Stimulated activated CD8-positive, alpha-beta memory T cell treated with anti-CD3 and anti-CD28 coated beads, Interleukin-12 subunit alpha, Interleukin-12 subunit beta, amount 100 ng/mL, for 24 hours (primary cell): ENCODE data around the gene CCDC83.

Experiments used
- DNase-seq: peaks from one replicate; pipeline ENCODE4 v3.0.0-alpha.2; 2020; ENCODE audit errors: extremely low read depth

The CCDC83 gene

DNA sequence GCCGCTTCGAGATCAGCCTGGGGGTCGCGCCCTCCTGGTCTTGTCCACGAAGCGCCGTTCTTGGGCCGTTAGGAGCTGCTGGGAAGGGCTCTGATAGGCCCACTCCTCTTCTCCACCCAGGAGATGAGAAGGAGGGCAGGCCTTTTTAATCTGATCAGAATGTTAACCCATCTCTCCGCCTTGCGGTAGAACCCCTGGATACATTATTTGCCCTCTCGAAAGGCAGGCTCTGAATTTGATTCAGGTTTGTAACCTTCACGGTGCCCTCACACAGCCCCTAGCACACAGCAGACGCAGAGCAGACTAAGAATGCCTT, at the start of gene CCDC83:
TSS of gene CCDC83 (plus strand) at position 43 of the 316 bp plus-strand sequence. CDS start 9,741 bp downstream, outside the sequence.
- no peak for DNase-seq

DNA sequence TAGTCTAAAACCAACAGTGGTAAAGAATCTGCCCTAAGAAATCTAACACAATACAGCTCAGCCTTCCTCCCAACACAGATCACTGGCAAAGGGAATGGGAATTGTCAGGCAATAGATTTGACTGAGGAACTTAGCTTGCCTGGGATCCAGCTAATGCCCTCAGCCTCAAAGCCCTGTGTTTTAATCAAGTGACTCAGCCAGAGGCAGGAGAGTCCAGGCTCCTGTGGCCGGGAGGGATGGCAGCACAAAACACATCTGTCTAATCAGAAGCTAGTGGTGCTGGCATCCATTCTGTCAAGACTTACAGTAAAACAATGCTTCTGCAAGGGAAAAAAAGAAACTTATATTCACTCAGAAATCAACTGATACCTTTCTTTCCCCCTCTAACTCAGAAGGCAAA, 49.8 kb upstream of the CCDC83 start:
- DNase-seq: no peak

DNA sequence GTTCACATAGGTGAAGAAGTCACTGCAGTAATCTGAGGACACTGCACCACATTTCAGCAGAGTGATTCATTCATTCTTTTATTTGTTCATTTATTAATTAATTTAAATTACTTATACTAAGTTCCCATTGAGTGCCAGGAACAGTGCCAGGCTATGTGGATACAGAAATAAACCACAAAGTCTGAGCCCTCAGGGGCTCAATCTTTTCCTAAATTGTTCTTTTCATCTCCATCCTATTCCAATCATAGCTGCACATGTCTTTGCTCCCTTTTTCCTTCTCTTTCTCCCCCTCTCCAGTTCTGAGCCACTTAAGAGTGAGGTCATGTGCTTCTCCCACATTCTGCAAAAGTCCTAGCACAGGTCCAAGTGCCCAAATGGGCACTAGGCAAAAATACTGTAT, 49.2 kb upstream of the CCDC83 start:
- no peak for DNase-seq

DNA sequence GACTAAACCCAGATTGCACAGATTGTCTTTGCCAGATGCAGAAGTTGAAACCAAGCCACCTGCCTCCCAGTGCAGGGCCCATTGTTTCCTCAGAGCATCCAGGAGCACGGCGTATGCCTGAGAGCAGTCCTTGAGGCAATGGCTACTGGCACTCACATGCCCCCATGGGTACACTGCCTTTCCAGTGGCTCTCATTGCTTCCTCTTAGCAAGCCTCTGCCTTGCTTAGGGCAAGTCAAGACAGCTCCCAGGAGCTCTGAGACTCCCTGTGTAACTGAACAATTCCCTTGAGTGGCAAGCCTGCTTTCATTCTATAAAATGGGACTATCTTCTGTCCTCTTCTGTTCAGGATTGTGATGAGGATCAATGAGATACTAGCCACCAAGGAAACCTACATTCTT, 48.3 kb upstream of the CCDC83 start:
- DNase-seq: no peak

DNA sequence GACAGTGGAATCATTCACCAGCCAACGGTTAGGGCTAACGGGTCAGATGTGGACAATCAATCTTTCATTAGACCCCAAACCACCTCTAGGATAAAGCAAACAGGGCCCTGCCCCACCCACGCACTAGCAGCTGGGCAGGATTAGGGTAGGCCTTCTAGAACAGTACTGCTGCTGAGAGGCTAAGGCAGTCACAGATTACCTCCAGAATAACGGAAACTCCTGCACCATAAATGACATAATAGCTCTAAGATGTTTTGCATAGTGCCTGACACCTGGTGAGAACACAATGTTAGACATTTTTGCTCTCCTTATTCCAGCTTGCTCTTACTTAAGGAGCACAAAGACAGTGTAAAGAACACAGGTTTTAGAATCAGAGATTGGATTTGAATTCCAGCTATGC, 46.0 kb upstream of the CCDC83 start:
- DNase-seq: no peak

DNA sequence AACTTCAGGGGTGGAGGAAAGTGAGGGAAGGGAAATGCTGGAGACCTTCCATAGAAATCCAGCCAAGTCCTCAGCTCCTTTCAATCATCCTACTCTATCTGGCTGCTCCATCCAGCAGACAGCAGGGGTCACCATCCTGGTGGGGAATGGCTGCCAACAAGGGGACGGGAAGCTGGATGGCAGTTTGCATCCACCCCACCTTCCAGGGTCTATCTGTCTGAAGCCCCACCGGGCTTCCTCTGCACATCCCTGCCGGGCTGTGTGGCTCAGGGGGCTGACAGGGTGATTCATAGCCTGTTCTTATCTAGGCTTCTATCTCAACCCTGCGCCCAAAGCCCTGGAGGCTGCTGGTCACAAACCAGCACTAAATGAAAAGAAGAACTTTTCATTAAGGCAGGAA, 45.3 kb upstream of the CCDC83 start:
- DNase-seq: no peak

DNA sequence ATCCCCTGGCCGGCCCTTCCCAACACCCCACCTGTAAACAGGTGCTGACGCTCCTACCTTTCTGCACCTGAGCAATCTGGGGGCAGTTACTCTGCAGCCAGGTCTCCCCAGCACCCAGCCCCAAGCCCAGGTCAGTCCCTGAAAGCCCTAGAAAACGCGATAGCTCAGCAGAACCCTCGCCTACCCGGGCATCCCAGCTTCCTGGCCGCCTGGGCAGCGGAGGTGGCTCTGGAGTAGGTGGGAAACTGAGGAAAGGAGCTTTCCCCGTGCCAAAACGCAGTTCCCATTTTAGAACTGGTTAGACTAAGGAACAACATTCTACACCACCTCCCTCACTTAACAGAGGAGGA, 44.7 kb upstream of the CCDC83 start:
- DNase-seq: no peak

DNA sequence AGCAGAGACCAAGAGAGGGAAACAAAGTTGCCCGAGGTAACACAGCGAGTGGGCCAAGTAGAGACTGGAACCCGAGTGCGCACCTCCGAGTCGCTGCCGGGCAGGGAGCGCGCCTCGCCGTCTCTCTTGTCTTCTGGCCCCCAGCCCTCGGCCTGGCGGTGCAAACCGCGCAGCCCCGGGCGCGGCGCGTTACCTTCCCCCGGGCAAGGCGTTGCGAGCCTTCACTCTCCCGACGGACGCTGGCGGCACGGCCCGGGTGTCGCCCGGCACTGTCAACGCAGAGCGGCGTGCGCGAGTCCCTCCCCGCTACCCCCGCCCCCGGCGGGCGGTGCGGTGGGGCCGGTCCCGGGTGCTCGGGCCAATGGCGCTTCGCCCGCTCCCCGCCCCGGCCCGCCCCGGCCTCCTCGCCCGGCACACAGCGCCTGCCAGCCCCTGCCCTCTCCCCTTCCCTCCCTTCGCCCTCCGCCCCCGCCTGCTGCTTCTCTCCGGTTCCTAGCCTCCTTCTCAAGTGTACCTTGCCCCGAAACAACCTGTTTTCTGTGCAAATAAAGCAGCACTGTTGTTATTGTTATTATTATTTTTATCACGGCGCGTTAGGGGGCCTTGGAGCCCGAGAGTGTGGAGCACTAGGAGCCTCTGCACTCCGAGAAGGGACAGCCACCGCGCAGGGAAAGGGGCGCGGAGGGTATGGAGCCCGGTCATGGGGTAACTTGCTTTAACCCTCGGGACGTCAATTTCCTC, 44.1 kb upstream of the CCDC83 start, which contains the start of gene SYTL2:
TSS of gene SYTL2 (minus strand) at position 271 of the 741 bp plus-strand sequence. CDS start 53,416 bp downstream, outside the sequence.
- DNase-seq: peak; percentile 44

DNA sequence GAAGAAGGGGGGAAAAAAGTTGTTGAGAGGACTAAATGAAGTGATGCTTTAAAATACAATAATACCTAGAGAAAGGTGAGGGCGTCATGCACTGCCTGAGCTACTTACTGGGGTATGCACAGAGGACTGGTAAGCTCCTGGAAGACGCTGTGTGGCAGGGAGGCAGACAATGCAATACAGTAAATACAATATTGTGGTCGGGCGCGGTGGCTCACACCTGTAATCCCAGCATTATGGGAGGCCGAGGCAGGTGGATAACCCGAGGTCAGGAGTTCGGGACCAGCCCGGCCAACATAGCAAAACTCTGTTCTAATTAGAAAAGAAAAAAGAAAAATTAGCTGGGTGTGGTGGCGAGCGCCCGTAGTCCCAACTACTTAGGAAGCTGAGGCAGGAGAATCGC, 43.6 kb upstream of the CCDC83 start:
- DNase-seq: no peak

DNA sequence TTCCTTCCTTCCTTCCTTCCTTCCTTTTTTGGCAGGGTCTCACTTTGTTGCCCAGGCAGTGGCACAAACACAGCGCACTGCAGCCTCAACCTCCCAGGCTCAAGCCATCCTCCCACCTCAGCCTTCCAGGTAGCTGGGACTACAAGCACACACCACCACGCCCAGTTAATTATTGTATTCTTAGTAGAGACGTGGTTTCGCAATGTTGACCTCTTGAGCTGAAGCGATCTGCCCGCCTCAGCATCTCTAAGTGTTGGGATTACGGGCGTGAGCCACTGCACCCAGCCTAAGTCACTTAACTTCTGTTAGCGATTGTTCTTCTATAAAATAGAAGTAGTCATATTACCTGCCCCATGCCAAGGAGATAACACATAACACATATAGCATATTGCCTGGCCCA, 41.5 kb upstream of the CCDC83 start:
- DNase-seq: no peak

DNA sequence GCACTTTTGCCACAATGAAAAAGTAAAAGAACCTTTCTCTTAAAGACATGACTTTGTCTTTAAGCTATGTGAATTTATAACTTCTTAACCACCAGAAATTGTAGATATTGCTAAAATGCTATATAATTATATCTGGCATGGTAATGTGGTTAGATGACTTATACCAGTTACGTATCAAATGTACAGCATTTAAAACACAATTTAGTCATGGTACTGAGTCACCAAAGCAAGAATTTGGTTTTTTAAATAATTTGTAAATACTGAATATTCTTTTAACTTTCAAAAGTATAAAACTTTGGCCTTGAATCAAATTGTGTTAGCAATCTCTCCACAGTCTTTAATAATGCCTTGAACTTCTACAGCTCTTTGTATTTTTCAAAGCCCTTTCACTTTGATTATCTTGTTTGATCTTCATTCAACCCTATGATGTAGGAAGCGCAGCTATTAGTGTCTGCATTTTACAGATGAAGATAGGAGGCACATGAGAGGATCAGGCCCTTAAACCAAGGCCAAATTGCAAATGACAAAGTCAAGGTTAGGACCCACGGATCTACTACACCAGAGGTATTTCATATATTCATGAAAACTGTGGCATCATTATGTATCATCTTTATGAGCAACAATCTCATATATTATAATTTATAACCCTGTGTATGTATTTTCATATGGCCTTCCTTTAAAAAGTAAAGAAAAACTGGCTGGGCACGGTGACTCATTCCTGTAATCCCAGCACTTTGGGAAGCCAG, 39.8 kb upstream of the CCDC83 start:
- DNase-seq: no peak

DNA sequence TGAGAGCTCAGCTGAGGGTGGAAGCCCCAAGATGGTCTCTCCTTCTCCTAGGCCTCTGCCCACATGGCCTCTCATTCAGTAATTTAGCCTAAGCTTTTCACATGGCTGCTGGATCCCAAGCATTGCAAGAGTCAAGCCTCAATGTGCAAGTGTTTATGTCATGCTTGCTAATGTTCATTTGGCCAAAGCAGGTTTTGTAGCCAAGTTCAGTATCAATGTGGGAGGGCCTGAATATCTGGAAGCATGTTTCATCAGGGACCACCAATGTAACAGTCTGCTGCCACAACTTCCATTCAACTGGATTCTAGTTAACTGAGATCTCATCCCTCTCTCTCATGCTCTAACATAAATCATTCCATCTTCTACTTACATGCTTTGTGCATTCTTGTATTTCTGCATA, 35.7 kb upstream of the CCDC83 start:
- no peak for DNase-seq

DNA sequence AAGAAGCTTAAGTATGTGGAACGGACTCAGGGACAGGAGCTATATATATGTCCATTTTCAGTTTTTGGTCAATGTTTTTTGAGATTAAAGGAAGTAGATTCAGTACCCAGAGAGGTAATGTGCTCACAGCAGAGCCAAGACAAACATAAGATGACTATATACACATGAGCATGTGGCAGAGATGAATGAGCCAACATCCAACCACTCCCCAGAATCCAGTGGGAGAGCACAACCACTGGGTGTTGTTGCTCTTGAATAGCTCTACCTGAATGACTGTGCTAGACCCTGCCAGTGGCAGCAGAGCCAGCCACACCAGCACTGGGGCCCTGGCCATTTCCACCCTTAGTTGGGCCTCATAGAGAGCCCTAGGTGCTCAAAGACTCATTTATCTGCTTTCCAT, 33.5 kb upstream of the CCDC83 start:
- DNase-seq: no peak

DNA sequence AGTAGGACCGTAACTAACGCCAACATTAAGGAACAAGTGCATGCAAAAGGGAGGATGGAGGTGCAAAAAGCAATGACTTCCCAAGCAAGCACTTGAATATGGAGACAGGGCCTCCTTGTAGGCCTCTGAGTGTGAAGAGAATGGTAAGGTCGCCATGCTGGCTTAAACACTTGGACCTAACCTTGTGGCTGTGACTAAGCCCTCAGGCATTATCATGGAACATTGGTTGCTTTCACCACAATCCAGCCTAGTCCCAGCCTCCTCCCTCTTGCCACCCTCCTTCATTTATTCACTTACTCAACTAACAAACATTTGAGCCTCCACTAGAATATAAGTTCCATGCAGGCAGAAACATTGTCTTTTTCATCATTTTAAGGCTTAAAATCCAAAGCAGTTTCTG, 32.4 kb upstream of the CCDC83 start:
- DNase-seq: no peak

DNA sequence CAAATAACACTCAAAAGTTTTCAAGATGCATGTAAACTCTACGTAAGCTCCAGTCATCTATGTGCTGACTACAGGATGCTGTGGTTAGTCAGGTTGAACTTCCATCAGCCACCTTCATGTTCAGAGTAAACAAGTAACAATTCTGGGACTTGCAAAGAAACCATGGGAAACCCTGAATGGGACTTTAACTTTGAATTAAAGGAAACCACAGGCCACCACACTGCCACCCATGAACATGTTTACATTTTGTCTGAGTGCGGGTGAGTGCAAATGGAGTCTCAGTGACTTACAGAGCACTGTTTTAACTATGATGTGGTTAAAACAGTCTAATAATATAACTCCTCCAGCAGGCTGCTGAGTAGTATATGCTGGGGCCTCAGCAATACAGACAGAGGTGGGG, 31.4 kb upstream of the CCDC83 start:
- DNase-seq: no peak

DNA sequence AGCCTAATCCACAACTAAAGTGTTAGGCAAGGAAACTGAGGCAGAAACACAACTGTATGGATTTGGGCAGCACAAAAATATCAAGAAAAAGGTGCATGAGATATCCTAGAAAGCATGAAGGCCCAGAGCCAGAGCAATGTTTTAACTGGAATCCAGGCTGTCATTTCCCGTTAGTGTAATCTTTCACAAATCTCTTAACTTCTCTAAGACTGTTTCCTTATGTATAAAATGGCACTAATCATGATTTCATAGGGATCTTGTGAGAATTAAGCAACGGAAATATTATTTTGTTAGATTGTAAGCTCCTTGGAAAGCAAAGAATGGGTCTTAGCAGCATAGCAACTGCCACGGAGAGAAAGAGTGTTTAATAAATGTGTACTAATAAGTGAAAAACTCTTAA, 29.6 kb upstream of the CCDC83 start:
- DNase-seq: no peak

DNA sequence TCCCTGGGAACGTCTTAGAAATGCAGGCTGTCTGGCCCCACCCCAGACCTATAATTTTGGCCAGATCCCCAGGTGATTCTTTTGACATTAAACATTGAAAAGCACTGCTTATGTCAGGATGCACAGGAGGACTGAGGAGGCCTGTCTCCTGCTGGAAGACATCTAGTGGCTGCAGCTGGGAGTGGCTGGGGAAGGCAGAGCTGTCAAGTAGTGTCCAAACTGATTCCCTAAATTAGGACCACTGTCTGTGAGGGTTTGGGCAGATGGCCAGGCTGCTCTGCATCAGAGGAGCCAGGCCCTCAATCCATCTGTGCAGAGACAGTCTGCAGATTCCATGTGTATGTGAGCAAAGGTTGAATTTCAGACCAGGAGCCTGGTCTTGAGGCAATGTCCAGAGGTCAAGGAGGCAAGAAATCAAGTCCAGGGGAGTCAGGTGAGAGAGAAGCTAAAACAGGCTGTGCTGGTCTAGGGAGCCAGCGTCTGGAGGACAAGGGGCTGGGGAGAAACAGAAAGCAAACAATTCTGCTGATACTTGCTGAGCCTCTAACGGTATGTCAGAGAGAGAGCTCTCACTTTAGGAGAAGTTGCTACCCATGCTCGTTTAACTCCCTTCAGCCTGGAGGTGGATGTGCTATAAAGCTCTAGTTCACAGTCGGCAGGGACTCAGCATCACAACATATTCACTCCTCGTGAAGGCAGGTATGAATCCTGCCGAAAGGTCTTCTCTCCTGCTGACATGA, 28.9 kb upstream of the CCDC83 start:
- DNase-seq: no peak

DNA sequence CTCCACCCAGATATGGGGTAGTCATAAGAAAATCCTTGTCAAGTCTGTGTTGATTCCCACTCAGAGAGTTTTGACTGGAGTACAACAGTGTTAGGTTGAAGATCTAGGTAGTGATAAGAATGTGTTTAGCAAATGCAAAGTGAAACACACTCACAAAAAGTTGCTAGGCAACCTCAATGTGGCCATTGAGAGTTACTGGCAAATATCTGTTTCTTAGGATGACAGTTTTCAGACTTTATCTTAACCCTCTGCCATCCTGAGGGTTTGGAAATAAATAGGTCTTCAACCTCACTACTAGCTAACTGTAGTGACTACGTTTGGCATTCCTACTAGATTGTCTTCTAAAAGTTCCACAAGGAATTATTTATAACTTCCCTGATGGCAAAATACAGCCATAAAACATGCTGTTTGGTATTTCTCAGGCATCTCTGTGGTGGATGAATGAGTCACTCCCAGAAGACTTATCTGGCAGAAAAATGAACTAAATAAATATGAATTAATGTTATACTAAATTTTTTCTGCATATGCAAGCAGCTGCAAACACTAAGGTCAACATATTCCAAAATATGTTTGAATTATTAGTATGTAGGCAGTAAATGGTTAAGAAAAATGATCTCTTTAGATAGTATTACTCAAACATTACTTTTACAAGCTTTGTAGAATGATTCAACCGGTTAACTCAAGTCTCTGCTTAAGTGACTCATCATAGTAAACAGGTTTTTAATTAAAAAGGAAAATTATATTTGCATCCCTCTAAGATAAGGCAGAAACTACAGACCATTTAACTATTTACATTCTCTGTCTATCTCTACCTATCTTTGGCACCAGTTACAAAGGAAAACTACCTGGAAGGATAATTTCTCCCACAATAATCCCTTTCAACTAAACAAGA, 27.2 kb upstream of the CCDC83 start:
- DNase-seq: no peak

DNA sequence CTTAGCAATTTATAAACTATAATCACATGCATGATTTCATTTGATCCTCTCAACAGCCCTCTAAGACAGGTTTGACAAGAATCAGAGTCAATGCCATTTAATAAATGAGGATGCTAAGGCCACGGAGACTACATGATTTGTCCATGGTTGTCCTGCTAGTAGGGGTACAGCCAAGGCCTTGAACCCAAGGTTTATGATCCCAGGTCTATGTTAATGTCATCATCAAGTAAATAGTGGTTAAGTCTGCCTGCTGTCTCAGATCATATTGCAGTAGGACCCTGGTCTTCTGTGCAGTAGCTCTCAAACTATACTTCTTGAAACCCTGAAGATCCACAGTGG, 26.6 kb upstream of the CCDC83 start:
- no peak for DNase-seq

DNA sequence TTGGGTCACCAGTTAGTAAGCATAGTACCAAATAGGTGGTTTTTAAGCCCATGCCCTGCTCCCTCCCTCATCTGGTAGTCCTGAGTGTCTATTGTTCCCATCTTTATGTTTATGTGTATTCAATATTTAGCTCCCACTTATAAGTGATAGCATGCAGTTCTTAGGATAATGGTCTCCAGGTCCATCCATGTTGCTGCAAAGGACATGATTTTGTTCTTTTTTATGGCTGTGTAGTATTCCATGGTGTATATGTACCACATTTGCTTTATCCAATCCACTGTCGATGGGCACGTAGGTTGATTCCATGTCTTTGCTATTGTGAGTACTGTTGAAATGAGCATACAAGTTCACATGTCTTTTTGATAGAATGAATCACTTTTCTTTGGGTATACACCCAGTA, 26.0 kb upstream of the CCDC83 start:
- DNase-seq: no peak

DNA sequence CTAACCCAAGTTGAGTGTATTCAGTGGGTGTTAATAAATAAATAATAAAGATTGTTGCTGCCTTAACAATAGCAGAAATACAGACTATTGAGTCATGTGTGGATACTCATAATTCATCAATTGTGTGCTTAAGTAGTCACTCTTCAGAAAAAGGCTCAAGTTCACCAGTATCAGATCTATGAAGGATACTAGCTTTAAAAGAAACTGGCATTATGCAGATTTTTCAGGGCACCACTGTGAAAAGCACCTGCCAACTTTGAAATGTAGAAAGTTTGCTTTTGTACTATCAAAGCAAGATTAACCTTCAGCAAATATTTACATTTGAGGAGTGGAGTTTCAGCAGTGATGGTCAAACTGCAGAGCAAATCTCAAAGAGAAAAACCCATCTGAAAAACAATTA, 24.1 kb upstream of the CCDC83 start:
- no peak for DNase-seq

DNA sequence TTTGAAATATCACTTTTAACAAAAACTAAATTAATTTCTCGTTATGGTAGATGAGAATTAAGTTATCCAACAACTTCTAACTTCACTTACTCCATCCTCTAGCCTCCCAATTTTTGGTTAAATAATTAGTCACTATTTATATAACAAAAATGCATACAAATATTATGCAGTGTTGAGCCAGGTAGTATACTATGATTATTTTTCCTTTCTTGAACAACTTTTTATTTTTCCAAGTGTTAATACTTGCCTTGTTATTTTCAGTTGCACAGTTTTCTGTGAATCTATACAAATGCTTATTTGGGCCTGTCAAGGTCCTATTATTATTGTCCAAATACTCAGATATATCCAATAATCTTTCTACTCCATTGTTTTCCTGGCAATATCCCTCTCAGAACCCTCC, 19.9 kb upstream of the CCDC83 start:
- DNase-seq: no peak
